Astrocyte (in vitro differentiated cells and primary cell): Measurements from ENCODE around the gene PSMB3. TPM values are rescaled to one million over a fixed set of nuclear protein-coding genes. Genes with fewer than 3 reads are reported as not detected.
A peak's percentile ranks its signal among the peaks of the same experiment; 100 is the strongest.

Experiments used
- DNase-seq: peaks from one replicate; pipeline ENCODE4 v3.0.0-alpha.2; 2010; ENCODE audit warnings: low read depth
- FAIRE-seq: peaks from 2 replicates; lab custom pipeline; 2011; peaks lifted over from hg19 to GRCh38; lab: Jason Lieb, UNC
- H2AFZ ChIP-seq: 2 replicates; pipeline ENCODE4 v1.6.0; 2012; ENCODE audit warnings: low read depth, low read length, inconsistent platforms
- H3K27ac ChIP-seq: 2 replicates; pipeline ENCODE4 v1.5.1; 2011; ENCODE audit warnings: low read depth, low read length, inconsistent platforms
- H3K27me3 ChIP-seq: 2 replicates; pipeline ENCODE4 v1.6.0; 2011; ENCODE audit warnings: low read length, inconsistent platforms; ENCODE audit not compliant: insufficient read depth
- H3K36me3 ChIP-seq: 2 replicates; pipeline ENCODE4 v1.5.1; 2011; ENCODE audit warnings: low read length, inconsistent platforms; ENCODE audit not compliant: insufficient read depth
- H3K4me1 ChIP-seq: 2 replicates; pipeline ENCODE4 v1.5.1; 2011; ENCODE audit warnings: low read length, inconsistent platforms; ENCODE audit not compliant: insufficient read depth
- H3K4me2 ChIP-seq: 2 replicates; pipeline ENCODE4 v1.6.0; 2012; ENCODE audit warnings: low read length, inconsistent platforms
- H3K4me3 ChIP-seq: 2 replicates; pipeline ENCODE4 v1.5.1; 2011; ENCODE audit warnings: low read depth, mild to moderate bottlenecking, low read length, inconsistent platforms; ENCODE audit not compliant: insufficient read depth
- H3K79me2 ChIP-seq: 2 replicates; pipeline ENCODE4 v1.6.0; 2012; ENCODE audit warnings: mild to moderate bottlenecking, low read length, inconsistent platforms; ENCODE audit not compliant: insufficient read depth
- H3K9ac ChIP-seq: 2 replicates; pipeline ENCODE4 v1.6.0; 2012; ENCODE audit warnings: mild to moderate bottlenecking, low read length, inconsistent platforms
- H3K9me3 ChIP-seq: 2 replicates; pipeline ENCODE4 v1.5.1; 2012; ENCODE audit warnings: low read depth, mild to moderate bottlenecking, low read length, inconsistent platforms; ENCODE audit not compliant: insufficient read depth
- H4K20me1 ChIP-seq: 2 replicates; pipeline ENCODE4 v1.6.0; 2012; ENCODE audit warnings: low read length, inconsistent platforms; ENCODE audit not compliant: insufficient read depth
- H3K27ac Mint-ChIP-seq: one replicate; pipeline ENCODE4 v1.8.0; 2021; ENCODE audit warnings: mild to moderate bottlenecking, mixed read lengths; ENCODE audit not compliant: unreplicated experiment
- H3K27me3 Mint-ChIP-seq: one replicate; pipeline ENCODE4 v1.8.0; 2021; ENCODE audit warnings: low read depth, mixed read lengths; ENCODE audit not compliant: unreplicated experiment
- H3K36me3 Mint-ChIP-seq: one replicate; pipeline ENCODE4 v1.8.0; 2021; ENCODE audit warnings: low read depth, mixed read lengths; ENCODE audit not compliant: unreplicated experiment
- H3K4me1 Mint-ChIP-seq: one replicate; pipeline ENCODE4 v1.8.0; 2021; ENCODE audit warnings: low read depth, mixed read lengths; ENCODE audit not compliant: unreplicated experiment
- H3K4me3 Mint-ChIP-seq: one replicate; pipeline ENCODE4 v1.8.0; 2021; ENCODE audit warnings: mild to moderate bottlenecking, moderate library complexity, mixed read lengths; ENCODE audit not compliant: unreplicated experiment
- H3K9me3 Mint-ChIP-seq: one replicate; pipeline ENCODE4 v1.8.0; 2021; ENCODE audit warnings: mild to moderate bottlenecking, mixed read lengths; ENCODE audit not compliant: unreplicated experiment
- CTCF ChIP-seq: IDR thresholded peaks from 2 replicates; pipeline ENCODE4 v1.5.1; 2011; ENCODE audit warnings: low read depth, mild to moderate bottlenecking, inconsistent platforms, low read length, moderate library complexity; ENCODE audit not compliant: insufficient read depth
- EZH2 ChIP-seq: IDR thresholded peaks from 2 replicates; pipeline ENCODE4 v1.6.1; 2012; ENCODE audit warnings: mild to moderate bottlenecking, low read length, inconsistent platforms; ENCODE audit not compliant: insufficient read depth
- total RNA-seq: library from RNA; stranded (reverse); gene quantifications from 2 replicates; pipeline ENCODE4 v1.2.1, GENCODE V29; 2021

PSMB3 gene
- total RNA-seq, 1 donor from 2014 or later, result 191 TPM

- Histone ChIP-seq H2AFZ (peak overlapping the region; percentile 76), H3K9ac (peak overlapping the region; percentile 72)
- TF ChIP-seq EZH2, result no peak
- no peak for TF ChIP-seq CTCF
Observed at GRCh38 chr17:38748892-38749222, 3.7 kb upstream of the PSMB3 start.

GRCh38 chr17:38749223-38750043 is 3.1 kb upstream of the PSMB3 start:
- H3K9ac ChIP-seq, result peak overlapping the region; percentile 72
- no peaks in the 10 kb centered on the region for H3K27me3 ChIP-seq
- peak overlapping the region; percentile 61 for H3K4me3 ChIP-seq
- peak; percentile 47 for DNase-seq
- peaks cover under 1% of the 10 kb centered on the region for H3K36me3 ChIP-seq
- H4K20me1 ChIP-seq, result peaks cover 39% of the 10 kb centered on the region
- H3K4me2 ChIP-seq, result peak overlapping the region; percentile 92
- H3K27ac Mint-ChIP-seq, result peak overlapping the region; percentile 55
- H3K4me1 Mint-ChIP-seq, result peaks cover 31% of the 10 kb centered on the region
- H3K36me3 Mint-ChIP-seq, result peaks cover 5% of the 10 kb centered on the region
- no peak for FAIRE-seq
- peak overlapping the region; percentile 99 for H3K4me3 Mint-ChIP-seq
- H3K27me3 Mint-ChIP-seq, result no peaks in the 10 kb centered on the region
- peaks cover 58% of the 10 kb centered on the region for H3K79me2 ChIP-seq
- no peaks in the 10 kb centered on the region for H3K9me3 ChIP-seq
- peak overlapping the region; percentile 16 for H3K27ac ChIP-seq
- TF ChIP-seq CTCF (no peak), EZH2 (no peak)
- peak overlapping the region; percentile 76 for H2AFZ ChIP-seq
- peaks cover 45% of the 10 kb centered on the region for H3K4me1 ChIP-seq
- peaks cover 2% of the 10 kb centered on the region for H3K9me3 Mint-ChIP-seq

More at GRCh38 chr17:38748892-38749222, 3.7 kb upstream of the PSMB3 start:
- peaks cover 4% of the 10 kb centered on the region for H3K36me3 Mint-ChIP-seq
- H3K27me3 Mint-ChIP-seq, result no peaks in the 10 kb centered on the region
- H3K27ac ChIP-seq, result peak overlapping the region; percentile 16
- no peaks in the 10 kb centered on the region for H3K27me3 ChIP-seq
- H3K4me2 ChIP-seq, result peak overlapping the region; percentile 92
- H3K4me3 Mint-ChIP-seq, result peak overlapping the region; percentile 99
- DNase-seq (no peak), FAIRE-seq (no peak)
- H3K79me2 ChIP-seq, result peaks cover 58% of the 10 kb centered on the region
- peaks cover 30% of the 10 kb centered on the region for H3K4me1 Mint-ChIP-seq
- no peaks in the 10 kb centered on the region for H3K9me3 ChIP-seq
- H3K4me3 ChIP-seq, result peak overlapping the region; percentile 61
- H3K36me3 ChIP-seq, result no peaks in the 10 kb centered on the region
- H4K20me1 ChIP-seq, result peaks cover 42% of the 10 kb centered on the region
- H3K9me3 Mint-ChIP-seq, result peaks cover 2% of the 10 kb centered on the region
- H3K27ac Mint-ChIP-seq, result no peak overlapping the region
- peaks cover 43% of the 10 kb centered on the region for H3K4me1 ChIP-seq

GRCh38 chr17:38750044-38750311 is 2.6 kb upstream of the PSMB3 start:
- Mint-ChIP-seq H3K27me3 (no peaks in the 10 kb centered on the region), H3K36me3 (peaks cover 3% of the 10 kb centered on the region), H3K4me3 (peak overlapping the region; percentile 99), H3K27ac (peak overlapping the region; percentile 55), H3K4me1 (peaks cover 27% of the 10 kb centered on the region), H3K9me3 (peaks cover 2% of the 10 kb centered on the region)
- FAIRE-seq (no peak), DNase-seq (no peak)
- no peaks in the 10 kb centered on the region for H3K9me3 ChIP-seq
- peaks cover 58% of the 10 kb centered on the region for H3K79me2 ChIP-seq
- H3K9ac ChIP-seq, result peak overlapping the region; percentile 72
- H4K20me1 ChIP-seq, result peaks cover 37% of the 10 kb centered on the region
- TF ChIP-seq CTCF, result no peak
- TF ChIP-seq EZH2, result no peak
- H2AFZ ChIP-seq, result peak overlapping the region; percentile 76
- no peak overlapping the region for H3K27ac ChIP-seq
- H3K4me2 ChIP-seq, result peak overlapping the region; percentile 92
- H3K27me3 ChIP-seq, result no peaks in the 10 kb centered on the region
- H3K36me3 ChIP-seq, result peaks cover 5% of the 10 kb centered on the region
- H3K4me3 ChIP-seq, result peak overlapping the region; percentile 61
- peaks cover 45% of the 10 kb centered on the region for H3K4me1 ChIP-seq
